Neutrophil (primary cell): ENCODE measurements around the gene MVB12B.

Source experiments
- H3K27ac ChIP-seq: fragments of 200-600 bp; sonication (generic); 2 replicates; pipeline ENCODE4 v1.5.1; 2016; ENCODE audit warnings: mild to moderate bottlenecking, moderate library complexity
- H3K27me3 ChIP-seq: fragments of 200-600 bp; sonication (generic); 2 replicates; pipeline ENCODE4 v1.6.0; 2016; ENCODE audit warnings: mild to moderate bottlenecking
- H3K36me3 ChIP-seq: fragments of 200-600 bp; sonication (generic); 2 replicates; pipeline ENCODE4 v1.5.1; 2017
- H3K4me1 ChIP-seq, 2 experiments: fragments of 200-600 bp in 1 of 2; sonication (generic) in 1 of 2; 1 replicate in 1 of 2; 2 replicates in 1 of 2; pipeline versions ENCODE4 v1.5.1 to v1.6.1; 2013 to 2016; ENCODE audit warnings: low read depth in 1 of 2, low read length in 1 of 2, mild to moderate bottlenecking in 1 of 2, moderate library complexity in 1 of 2; ENCODE audit not compliant: control insufficient read depth in 1 of 2, insufficient read depth in 1 of 2
- H3K4me3 ChIP-seq, 2 experiments: fragments of 200-600 bp in 1 of 2; sonication (generic) in 1 of 2; 1 replicate in 1 of 2; 2 replicates in 1 of 2; pipeline ENCODE4 v1.5.1; 2013 to 2016; ENCODE audit warnings: low read depth in 1 of 2, low read length in 1 of 2, mild to moderate bottlenecking in 1 of 2, moderate library complexity in 1 of 2
- H3K9me3 ChIP-seq: fragments of 200-600 bp; sonication (generic); 2 replicates; pipeline ENCODE4 v1.5.1; 2016
- TF ChIP-seq, protein P1 (sequence below): fragments of 200-600 bp; sonication (generic); IDR thresholded peaks from 2 replicates; pipeline ENCODE4 v1.5.1; 2016; ENCODE audit warnings: antibody characterized with exemption

The MVB12B gene

DNA sequence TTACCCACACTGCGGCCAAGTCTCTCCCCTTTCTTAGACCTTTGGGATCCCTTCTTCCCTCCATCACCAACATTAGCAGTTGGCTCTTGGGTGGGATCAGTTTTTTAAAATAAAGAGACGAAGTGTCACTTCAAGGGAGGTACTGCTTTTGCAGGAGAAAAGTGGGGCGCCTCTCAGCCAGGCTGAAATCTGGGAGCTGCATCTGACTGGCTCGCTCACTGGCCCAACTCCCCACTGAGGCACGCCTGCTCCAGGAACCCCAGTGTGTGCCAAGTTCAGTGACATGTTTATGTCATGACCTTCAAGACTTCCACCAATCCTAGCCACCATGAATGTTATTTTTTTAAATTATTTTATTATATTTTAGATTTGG, 130.5 kb downstream of the MVB12B start:
- Histone ChIP-seq H3K27me3 (no peaks in the 10 kb centered on the region), H3K4me3 (no peak overlapping the region), H3K36me3 (no peaks in the 10 kb centered on the region), H3K27ac (no peak overlapping the region), H3K4me1 (peaks cover 0 to 14% of the 10 kb centered on the region in 2 experiments), H3K9me3 (no peaks in the 10 kb centered on the region)
- TF ChIP-seq, protein P1, sequence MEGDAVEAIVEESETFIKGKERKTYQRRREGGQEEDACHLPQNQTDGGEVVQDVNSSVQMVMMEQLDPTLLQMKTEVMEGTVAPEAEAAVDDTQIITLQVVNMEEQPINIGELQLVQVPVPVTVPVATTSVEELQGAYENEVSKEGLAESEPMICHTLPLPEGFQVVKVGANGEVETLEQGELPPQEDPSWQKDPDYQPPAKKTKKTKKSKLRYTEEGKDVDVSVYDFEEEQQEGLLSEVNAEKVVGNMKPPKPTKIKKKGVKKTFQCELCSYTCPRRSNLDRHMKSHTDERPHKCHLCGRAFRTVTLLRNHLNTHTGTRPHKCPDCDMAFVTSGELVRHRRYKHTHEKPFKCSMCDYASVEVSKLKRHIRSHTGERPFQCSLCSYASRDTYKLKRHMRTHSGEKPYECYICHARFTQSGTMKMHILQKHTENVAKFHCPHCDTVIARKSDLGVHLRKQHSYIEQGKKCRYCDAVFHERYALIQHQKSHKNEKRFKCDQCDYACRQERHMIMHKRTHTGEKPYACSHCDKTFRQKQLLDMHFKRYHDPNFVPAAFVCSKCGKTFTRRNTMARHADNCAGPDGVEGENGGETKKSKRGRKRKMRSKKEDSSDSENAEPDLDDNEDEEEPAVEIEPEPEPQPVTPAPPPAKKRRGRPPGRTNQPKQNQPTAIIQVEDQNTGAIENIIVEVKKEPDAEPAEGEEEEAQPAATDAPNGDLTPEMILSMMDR, result no peak

DNA sequence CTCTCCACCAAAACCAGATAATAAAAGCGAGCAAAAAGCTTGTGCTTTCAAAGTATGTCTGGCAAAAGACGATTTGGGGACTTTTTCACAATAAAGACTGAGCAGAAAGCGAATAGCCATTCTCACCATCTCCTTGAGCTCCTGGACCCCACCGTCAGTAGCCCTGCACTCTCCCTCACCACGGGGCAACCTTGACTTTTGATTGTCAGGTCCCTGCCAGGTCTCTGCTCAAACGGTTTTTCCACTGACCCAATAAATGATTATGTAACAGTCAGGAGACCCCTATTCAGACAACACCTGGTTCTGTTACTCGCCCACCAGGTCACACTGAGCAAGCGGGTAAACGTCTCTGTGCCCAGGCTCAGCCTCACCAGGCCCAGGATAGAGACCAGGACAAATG, 131.3 kb downstream of the MVB12B start:
- peaks cover 0 to 16% of the 10 kb centered on the region in 2 experiments for H3K4me1 ChIP-seq
- no peaks in the 10 kb centered on the region for H3K36me3 ChIP-seq
- TF ChIP-seq, protein P1, result no peak
- H3K9me3 ChIP-seq, result no peaks in the 10 kb centered on the region
- no peak overlapping the region for H3K4me3 ChIP-seq
- no peak overlapping the region for H3K27ac ChIP-seq
- no peaks in the 10 kb centered on the region for H3K27me3 ChIP-seq

- Histone ChIP-seq H3K27me3 (no peaks in the 10 kb centered on the region), H3K4me3 (no peak overlapping the region)
Measured at GRCh38 chr9:126459126-126459525, 132.5 kb downstream of the MVB12B start.

GRCh38 chr9:126459546-126459945, 132.9 kb downstream of the MVB12B start:
- H3K27me3 ChIP-seq, result no peaks in the 10 kb centered on the region
- H3K9me3 ChIP-seq, result no peaks in the 10 kb centered on the region
- no peak overlapping the region for H3K27ac ChIP-seq
- TF ChIP-seq, protein P1, result no peak
- no peaks in the 10 kb centered on the region for H3K36me3 ChIP-seq
- no peak overlapping the region for H3K4me3 ChIP-seq
- peaks cover 0 to 16% of the 10 kb centered on the region in 2 experiments for H3K4me1 ChIP-seq

More at GRCh38 chr9:126459126-126459525, 132.5 kb downstream of the MVB12B start:
- Histone ChIP-seq H3K4me1 (peaks cover 0 to 16% of the 10 kb centered on the region in 2 experiments), H3K36me3 (no peaks in the 10 kb centered on the region), H3K27ac (peak overlapping the region; percentile 27), H3K9me3 (no peaks in the 10 kb centered on the region)
- TF ChIP-seq, protein P1, result no peak

DNA sequence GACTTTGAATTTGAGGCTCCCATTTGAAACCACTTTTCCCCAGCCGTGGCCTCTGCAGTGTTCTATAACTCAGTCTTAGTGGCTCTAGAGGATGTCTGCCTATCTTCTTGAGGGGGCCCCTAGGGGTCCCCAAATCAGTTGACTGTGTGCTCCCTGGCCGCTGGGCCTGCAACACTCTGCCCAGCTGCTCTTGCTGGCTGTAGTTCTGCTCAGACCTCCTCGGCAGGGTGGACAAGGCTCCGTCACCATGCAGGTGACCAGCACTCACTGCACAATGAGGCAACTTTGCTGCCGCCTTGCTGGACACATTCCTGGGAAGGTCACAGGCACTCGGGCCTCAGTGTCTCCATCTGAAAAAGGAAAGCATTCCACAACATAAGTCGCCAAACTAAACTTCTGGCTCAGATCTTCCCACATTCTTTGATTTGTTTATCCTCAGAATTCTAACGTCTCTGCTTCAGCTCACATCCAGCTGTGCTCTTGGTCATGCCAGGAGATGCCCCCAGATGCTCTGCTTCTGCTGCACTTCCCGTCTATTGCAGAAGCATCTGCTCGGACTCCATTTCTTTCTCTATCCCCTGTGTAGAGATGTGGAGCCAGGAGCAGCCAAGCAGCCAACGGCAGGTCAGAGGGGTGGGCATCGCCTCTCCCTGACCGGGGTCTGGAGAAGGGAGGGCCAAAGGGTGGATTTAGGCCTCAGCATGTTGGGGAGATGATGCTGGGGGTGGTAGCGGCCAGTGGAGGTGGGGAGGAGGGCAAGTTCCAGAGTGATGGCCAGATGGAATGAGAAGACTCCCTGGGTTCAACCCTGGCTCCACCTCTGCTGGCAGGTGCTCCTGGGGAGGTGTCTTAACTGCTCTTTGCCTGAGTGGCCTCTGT, 133.6 kb downstream of the MVB12B start:
- TF ChIP-seq, protein P1, result no peak
- Histone ChIP-seq H3K4me1 (peaks cover 0 to 16% of the 10 kb centered on the region in 2 experiments), H3K36me3 (no peaks in the 10 kb centered on the region), H3K4me3 (no peak overlapping the region), H3K27ac (no peak overlapping the region), H3K27me3 (no peaks in the 10 kb centered on the region), H3K9me3 (no peaks in the 10 kb centered on the region)
